AML-193 (cell line): ENCODE data around the gene GPX4.
A peak's percentile ranks its signal among the peaks of the same experiment; 100 is the strongest.

ENCODE experiments used
- DNase-seq, 2 experiments: peaks; one replicate each; lab custom pipeline; 2025; lab: John Stamatoyannopoulos, UW

The GPX4 gene

DNA sequence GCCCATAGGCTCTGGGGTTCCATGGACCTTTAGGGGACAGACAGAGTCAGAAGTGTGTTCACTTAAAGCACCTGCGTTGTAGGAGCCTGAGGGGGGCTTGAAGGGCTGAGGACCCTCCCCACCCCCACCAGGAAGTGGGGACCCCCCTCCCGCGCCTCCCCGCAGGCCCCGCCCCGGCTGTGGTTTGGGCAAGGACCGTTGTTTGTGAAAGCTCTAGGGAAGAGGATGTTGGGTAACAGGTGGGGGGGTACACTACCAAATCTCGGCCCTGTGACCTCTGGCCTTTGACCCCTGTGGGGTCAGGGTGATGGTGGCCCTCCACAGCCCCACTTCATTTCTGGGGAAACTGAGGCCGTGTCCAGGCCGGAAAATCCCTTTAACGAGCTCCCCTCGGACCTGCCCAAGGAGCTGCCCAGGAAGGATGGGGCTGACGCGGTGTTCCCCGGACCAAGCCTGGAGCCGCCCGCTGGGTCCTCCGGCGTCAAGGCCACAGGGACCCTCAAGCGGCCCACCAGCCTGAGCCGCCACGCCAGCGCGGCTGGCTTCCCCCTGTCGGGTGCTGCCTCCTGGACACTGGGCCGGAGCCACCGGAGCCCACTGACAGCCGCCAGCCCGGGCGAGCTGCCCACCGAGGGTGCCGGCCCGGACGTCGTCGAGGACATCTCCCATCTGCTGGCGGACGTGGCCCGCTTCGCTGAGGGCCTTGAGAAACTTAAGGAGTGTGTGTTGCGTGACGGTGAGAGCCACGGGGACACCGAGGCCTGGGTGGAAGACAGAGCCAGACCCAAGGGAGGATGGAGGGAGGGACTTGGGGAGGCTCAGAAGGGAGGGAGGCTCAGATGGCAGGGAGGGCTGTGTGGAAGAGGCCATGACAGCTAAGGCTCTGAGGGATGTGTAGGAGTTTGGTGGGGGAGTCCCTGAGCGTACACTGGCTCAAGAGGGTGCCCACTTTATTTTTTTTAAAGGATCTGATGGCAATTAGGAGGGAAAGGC is 35.5 kb upstream of the GPX4 start:
- peak; percentile 46 to 49 for DNase-seq

DNA sequence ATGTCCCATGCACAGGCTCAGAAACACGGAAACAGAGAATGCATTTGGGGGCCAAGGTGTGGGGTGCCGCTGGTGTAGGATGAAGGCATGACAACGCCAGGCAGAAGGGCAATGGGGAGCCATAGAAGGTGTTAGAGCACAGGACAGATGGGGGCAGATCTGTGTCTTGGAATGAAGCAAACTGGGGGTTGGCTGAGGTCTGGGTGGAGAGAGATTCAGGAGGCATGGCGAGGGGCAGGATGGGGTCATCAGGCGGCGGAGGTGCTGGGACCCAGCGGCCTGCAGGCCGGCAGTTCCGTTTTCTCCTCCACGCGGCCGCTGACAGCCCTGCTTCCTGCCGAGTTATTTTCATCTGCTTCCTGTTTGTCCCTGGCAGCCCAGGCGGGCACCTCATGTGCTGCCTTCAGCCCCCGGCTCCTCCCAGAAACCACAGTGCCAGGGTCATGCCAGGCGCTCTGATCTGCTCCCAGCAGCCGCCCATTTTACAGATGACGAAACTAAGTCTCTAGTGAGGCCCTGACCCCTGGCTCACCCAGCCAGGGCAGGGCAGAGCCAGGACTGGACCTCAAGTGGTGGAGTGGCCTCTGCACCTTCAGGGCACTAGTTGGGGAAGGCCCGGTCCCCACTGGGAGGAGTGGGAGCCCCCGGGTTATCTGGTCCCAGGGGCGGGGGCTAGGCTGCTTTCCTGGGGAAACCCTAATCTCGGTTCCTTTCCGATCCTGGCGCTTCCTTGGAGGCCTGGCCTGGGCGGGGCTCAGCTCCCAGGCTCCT is 34.6 kb upstream of the GPX4 start:
- DNase-seq = peak; percentile 93 to 96

GRCh38 chr19:1070576-1070930 is 33.2 kb upstream of the GPX4 start:
- no peak for DNase-seq

- DNase-seq = no peak
Observed at GRCh38 chr19:1070931-1071791, 32.6 kb upstream of the GPX4 start.

DNA sequence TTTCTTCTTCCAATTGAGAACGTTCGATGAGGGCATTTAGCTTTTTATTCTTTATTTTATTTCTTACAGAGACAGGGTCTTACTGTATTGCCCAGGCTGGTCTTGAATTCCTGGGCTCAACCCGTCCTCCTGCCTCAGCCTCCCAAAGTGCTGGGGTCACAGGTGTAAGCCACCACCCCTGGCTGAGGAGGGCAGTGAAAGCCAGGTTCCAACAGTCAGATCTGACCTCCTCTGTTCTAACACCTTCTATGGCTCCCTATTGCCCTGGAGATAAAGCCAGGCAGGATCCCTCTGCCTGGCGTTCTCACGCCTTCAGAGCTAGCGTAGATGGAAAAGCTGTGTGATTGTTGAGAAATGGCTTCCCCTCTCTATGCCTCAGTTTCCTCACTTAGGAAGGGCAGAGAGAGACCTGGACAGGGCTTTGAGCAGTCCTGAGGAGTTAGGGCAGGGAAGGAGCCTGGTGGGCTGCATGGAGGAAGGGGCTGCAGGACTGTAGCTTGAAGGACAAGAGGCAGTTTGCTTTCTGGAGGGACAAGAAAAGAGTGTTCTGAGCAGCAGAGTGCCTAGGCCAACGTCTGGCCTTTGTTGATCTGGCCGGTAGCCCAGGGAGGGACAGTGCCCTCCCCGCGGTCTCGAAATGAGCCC is 31.3 kb upstream of the GPX4 start:
- DNase-seq = no peak

DNA sequence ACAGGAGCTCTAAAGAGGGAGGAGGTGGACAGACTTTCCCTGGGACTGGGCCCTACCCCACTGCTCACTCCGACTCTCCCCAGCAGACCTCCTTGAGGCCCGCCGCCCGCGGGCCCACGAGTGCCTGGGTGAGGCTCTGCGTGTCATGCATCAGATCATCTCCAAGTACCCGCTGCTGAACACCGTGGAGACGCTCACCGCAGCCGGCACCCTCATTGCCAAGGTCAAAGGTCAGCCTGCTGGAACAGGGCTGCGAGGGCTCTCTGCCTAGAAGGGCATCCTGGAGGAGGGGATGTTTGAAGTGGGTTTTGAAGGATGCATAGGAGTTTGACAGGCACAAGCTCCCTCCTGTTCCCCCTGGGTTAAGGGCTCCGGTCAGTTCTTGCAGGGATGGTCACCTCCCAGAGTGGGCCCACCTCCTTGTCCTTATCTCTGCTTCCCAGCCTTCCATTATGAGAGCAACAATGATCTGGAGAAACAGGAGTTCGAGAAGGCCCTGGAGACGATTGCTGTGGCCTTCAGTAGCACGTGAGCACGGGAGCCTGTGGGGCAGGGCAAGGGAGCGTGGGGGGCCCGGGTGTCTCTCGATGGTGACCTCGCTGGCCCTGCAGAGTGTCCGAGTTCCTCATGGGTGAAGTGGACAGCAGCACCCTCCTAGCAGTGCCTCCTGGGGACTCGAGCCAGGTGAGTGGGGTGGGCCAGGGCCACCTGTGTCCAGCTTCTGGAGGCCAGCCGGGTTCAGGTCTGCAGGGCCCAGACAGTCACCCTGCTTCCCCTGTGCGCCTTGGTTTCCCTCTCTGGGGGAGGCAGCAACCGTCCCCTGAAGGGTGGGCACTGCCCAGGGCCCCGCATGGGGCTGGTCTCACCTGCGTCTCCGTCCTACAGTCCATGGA is 30.5 kb upstream of the GPX4 start:
- DNase-seq = no peak

GRCh38 chr19:1073956-1074517 is 29.8 kb upstream of the GPX4 start:
- DNase-seq = no peak

DNA sequence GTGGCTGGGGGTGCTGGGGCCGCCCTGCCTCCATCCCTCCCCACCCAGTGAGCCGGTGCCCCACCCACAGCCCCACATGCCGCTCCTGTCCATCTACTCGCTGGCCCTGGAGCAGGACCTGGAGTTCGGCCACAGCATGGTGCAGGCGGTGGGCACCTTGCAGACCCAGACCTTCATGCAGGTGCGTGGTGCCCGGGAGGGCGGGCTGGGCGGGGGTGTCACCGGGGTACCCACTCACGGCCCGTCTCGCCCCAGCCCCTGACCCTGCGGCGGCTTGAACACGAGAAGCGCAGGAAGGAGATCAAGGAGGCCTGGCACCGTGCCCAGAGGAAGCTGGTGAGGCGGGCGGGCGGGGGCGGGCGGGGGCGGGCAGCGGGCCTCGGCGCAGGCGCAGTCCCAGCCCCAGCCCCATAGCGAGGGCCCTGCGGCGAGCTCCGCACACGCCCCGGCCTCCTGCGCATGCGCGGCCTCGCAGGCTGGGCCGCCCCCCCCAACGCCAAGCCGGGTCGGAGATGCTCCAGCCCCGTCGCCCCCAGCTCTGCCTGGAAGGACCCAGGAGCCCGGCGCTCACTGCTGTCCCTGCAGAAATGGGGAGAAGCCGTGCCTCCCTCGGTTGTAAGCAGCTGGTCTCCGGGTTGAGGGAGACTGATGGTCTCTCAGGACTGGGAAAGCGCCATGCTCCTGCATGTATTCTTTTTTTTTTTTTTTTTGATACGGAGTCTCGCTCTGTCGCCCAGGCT is 29.1 kb upstream of the GPX4 start:
- DNase-seq = peak; percentile 66 to 85

GRCh38 chr19:1076046-1076386 is 27.8 kb upstream of the GPX4 start:
- no peak for DNase-seq

DNA sequence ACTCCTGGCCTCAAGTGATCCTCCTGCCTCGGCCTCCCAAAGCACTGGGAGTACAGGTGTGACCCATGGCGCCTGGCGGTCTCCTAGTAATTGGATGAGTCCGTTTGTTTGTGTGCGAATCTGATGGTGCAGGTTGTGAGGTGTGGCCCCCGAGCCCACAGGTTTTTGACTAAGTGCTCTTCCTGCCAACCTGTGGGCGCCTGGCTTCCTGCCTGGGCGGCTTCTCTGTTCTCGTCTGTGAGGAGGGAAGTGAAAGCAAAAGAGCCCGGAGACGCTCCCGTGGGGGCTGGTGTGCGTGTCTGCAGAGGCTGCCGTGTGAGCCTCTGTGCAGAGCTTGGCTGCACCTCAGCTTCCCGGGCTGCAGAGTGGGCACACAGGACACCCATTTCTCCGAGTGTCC is 26.8 kb upstream of the GPX4 start:
- no peak for DNase-seq

- DNase-seq = no peak
Observed at GRCh38 chr19:1079566-1080111, 24.2 kb upstream of the GPX4 start.

GRCh38 chr19:1080360-1081161 is 23.2 kb upstream of the GPX4 start:
- no peak for DNase-seq

- DNase-seq = no peak
Observed at GRCh38 chr19:1081301-1082164, 22.3 kb upstream of the GPX4 start.

DNA sequence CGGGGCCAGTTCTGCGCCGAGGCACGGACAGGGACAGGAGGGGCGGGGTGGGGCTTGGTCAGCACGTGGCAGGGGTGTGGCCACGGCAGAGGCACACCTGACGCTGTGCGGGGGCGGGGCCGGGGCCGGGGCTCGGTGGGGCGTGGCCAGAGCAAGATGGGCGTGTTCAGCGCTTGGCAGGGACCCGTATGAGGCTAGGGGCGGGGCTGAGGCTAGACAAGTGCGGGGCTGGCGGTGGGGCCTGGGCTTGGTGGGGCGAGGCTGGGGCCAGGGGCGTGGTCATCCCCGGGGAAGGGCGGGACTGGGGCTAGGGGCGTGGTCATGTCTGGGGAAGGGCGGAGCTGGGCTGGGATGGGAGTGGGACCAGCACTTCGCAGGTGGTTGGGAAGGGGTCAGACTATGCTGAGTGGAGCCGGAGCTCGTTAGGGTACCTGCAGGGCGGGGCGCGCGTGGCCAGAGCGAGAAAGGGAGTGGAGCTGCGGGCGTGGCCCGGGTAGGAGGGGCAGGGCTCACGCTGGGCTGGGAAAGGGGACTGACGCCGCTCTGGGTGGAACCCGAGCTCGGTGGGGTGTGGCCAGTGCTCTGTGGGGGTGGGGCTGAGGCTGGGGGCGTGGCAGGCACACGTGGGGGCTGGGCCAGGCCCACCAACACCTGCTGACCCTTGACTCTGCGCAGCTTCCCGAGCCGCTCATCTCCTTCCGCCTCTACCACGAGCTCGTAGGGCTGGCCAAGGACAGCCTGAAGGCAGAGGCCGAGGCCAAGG is 21.4 kb upstream of the GPX4 start:
- DNase-seq = no peak

DNA sequence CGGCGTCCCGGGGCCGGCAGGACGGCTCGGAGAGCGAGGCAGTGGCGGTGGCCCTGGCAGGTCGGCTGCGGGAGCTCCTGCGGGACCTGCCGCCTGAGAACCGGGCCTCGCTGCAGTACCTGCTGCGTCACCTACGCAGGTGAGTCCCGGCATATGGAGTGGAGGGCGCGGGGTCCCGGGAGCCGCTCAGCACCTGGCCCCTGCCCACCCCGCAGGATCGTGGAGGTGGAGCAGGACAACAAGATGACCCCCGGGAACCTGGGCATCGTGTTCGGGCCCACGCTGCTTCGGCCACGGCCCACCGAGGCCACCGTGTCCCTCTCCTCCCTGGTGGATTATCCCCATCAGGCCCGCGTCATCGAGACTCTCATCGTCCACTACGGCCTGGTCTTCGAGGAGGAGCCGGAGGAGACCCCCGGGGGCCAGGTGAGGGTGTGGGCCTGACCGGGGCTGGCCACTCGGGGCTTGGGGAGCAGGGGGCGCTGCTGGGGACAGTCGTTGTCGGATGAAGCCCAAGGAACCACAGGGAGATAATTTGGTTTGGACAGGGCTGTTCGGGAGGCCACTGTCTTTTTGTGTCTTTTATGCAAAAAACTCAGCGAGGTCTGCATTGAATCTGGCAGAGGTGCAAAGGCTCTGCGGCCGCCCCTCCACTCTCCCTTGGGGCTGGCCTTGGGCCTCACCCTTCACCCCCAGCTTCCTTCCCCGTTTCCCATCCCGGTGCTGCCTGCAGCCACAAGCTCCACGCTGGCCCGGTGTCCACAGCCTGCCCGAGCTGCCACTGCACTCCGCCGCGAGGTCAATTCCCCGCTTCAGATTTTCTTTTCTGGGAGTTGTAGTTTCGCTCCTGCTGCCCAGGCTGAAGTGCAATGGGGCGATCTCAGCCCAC is 20.6 kb upstream of the GPX4 start:
- DNase-seq = no peak
